K562 (cell line): ENCODE data around the gene HNRNPLL. TPM values are rescaled to one million over a fixed set of nuclear protein-coding genes. Genes with fewer than 3 reads are reported as not detected.

ENCODE experiments used
- ATAC-seq: fragments of 200-7000 bp; cut with Tn5 transposase; 3 replicates; pipeline ENCODE4 v1.9.1; 2020; ENCODE audit warnings: moderate library complexity
- BruUV-seq: library from RNA; stranded (reverse); fragments of 400-500 nt; replicated peaks from 2 replicates; lab custom pipeline; 2021; lab: Mats Ljungman, UMichigan
- CTCF ChIA-PET: fragments of 300-600 bp; formaldehyde crosslinking; extraction: SDS; loops from one replicate; lab custom pipeline; 2021; ENCODE audit warnings: low intra/inter-chr PET ratio; lab: Yijun Ruan, JAX
- POLR2A ChIA-PET: fragments of 300-600, 350-650 bp; sonication (Branson Sonifier 250); formaldehyde crosslinking; extraction: SDS; loops from one replicate; lab custom pipeline; 2021; ENCODE audit warnings: antibody characterized with exemption, inconsistent platforms; lab: Yijun Ruan, JAX
- DNase-seq, 4 experiments: peaks; one replicate each; pipeline versions ENCODE4 v3.0.0 to v3.0.0-alpha.2; 2011 to 2018; ENCODE audit warnings: low spot score in 3 of 4, mixed read lengths in 3 of 4; ENCODE audit errors: extremely low read depth in 1 of 4
- FAIRE-seq: peaks from 2 replicates; lab custom pipeline; 2011; peaks lifted over from hg19 to GRCh38; lab: Jason Lieb, UNC
- H2AFZ ChIP-seq: 2 replicates; pipeline ENCODE4 v1.6.0; 2011; ENCODE audit warnings: low read depth, low read length, control low read depth, inconsistent platforms
- H3K27ac ChIP-seq: fragments of 200-600 bp; 3 replicates; pipeline ENCODE4 v1.8.0; 2011; ENCODE audit warnings: low read depth, mild to moderate bottlenecking, control low read depth, inconsistent platforms, low read length, moderate library complexity, mixed read lengths; ENCODE audit errors: extremely low read depth
- H3K27me3 ChIP-seq, 2 experiments: fragments of 300-600 bp in 1 of 2; 2 replicates in 1 of 2; 3 replicates in 1 of 2; pipeline versions ENCODE4 v1.6.0 to v1.8.0; 2011; ENCODE audit warnings: inconsistent platforms in 2 of 2, low read length in 2 of 2, mild to moderate bottlenecking in 1 of 2, mixed read lengths in 1 of 2, moderate library complexity in 1 of 2; ENCODE audit not compliant: control insufficient read depth in 2 of 2, insufficient read depth in 2 of 2
- H3K36me3 ChIP-seq: fragments of 300-600 bp; 3 replicates; pipeline ENCODE4 v1.8.0; 2011; ENCODE audit warnings: mild to moderate bottlenecking, low read length, inconsistent platforms; ENCODE audit not compliant: control insufficient read depth, insufficient read depth
- H3K4me1 ChIP-seq, 2 experiments: fragments of 200-600 bp in 1 of 2; replicated peaks in 1 of 2; 2 replicates in 1 of 2; 3 replicates in 1 of 2; pipeline versions ENCODE4 v1.5.1 to v1.8.0; 2011; ENCODE audit warnings: inconsistent platforms in 2 of 2, low read length in 2 of 2, mild to moderate bottlenecking in 1 of 2, mixed read lengths in 1 of 2, moderate library complexity in 1 of 2; ENCODE audit not compliant: control insufficient read depth in 2 of 2, insufficient read depth in 2 of 2
- H3K4me2 ChIP-seq: 2 replicates; pipeline ENCODE4 v1.6.1; 2011; ENCODE audit warnings: low read length, control low read depth, inconsistent platforms, mixed read lengths; ENCODE audit not compliant: insufficient read depth
- H3K4me3 ChIP-seq: fragments of 200-600 bp; sonication (generic), shearing (Covaris generic); 2 replicates; pipeline ENCODE4 v1.5.1; 2016; ENCODE audit warnings: control low read depth, inconsistent platforms
- H3K79me2 ChIP-seq: fragments of 200-600 bp; 3 replicates; pipeline ENCODE4 v1.8.0; 2011; ENCODE audit warnings: low read length, inconsistent platforms; ENCODE audit not compliant: control insufficient read depth, insufficient read depth
- H3K9ac ChIP-seq, 2 experiments: 2 replicates each; pipeline versions ENCODE4 v1.6.0 to v1.6.1; 2011; ENCODE audit warnings: low read depth in 2 of 2, low read length in 2 of 2, control low read depth in 1 of 2, inconsistent platforms in 1 of 2, mild to moderate bottlenecking in 1 of 2, mixed read lengths in 1 of 2; ENCODE audit not compliant: insufficient read depth in 1 of 2
- H3K9me1 ChIP-seq: one replicate; pipeline ENCODE4 v1.6.0; 2011; ENCODE audit warnings: inconsistent platforms, mild to moderate bottlenecking, low read length, moderate library complexity; ENCODE audit not compliant: control insufficient read depth, insufficient read depth
- H3K9me3 ChIP-seq: replicated peaks from 2 replicates; pipeline ENCODE4 v1.5.1; 2011; ENCODE audit warnings: low read depth, low read length, inconsistent platforms; ENCODE audit not compliant: control insufficient read depth, insufficient read depth
- H4K20me1 ChIP-seq: replicated peaks from 2 replicates; pipeline ENCODE4 v1.6.1; 2011; ENCODE audit warnings: low read length, inconsistent platforms, mixed read lengths; ENCODE audit not compliant: control insufficient read depth, insufficient read depth
- ATF3 ChIP-seq, 2 experiments: fragments of 450-650 bp in 1 of 2; sonication (generic) in 1 of 2; formaldehyde crosslinking in 1 of 2; IDR thresholded peaks in 1 of 2; conservative IDR thresholded peaks in 1 of 2; 2 replicates each; pipeline versions ENCODE4 v1.6.1 to v1.8.1; 2016 to 2023; ENCODE audit warnings: mild to moderate bottlenecking in 2 of 2, moderate library complexity in 2 of 2, inconsistent platforms in 1 of 2, missing genetic modification reagents in 1 of 2
- CHD1 ChIP-seq: fragments of 200-600 bp; sonication (generic); IDR thresholded peaks from one replicate; pipeline ENCODE4 v1.6.1; 2012; ENCODE audit warnings: mild to moderate bottlenecking, moderate library complexity, low read length, inconsistent platforms
- FOSL1 ChIP-seq: fragments of 200-800 bp; sonication (Bioruptor generic); conservative IDR thresholded peaks from 2 replicates; pipeline ENCODE4 v1.6.1; 2016; ENCODE audit warnings: missing genetic modification characterization, missing compliant biosample characterization
- HSF4 ChIP-seq: fragments of 250-450 bp; sonication (Bioruptor Pico); IDR thresholded peaks from 2 replicates; pipeline ENCODE4 v2.1.2; 2022; ENCODE audit warnings: mild to moderate bottlenecking, moderate library complexity, borderline replicate concordance
- KLF6 ChIP-seq: fragments of 250-450 bp; sonication (Bioruptor Pico); IDR thresholded peaks from 2 replicates; pipeline ENCODE4 v1.4.0; 2020; ENCODE audit warnings: mild to moderate bottlenecking, moderate library complexity, borderline replicate concordance
- MYNN ChIP-seq, 2 experiments: sonication (generic); formaldehyde crosslinking in 1 of 2; IDR thresholded peaks; 2 replicates each; pipeline versions ENCODE4 v1.5.0 to v1.6.1; 2016 to 2020; ENCODE audit warnings: antibody characterized with exemption in 1 of 2, missing genetic modification reagents in 1 of 2
- NONO ChIP-seq, 2 experiments: fragments of 200-400 bp in 1 of 2; fragments of 450-650 bp in 1 of 2; formaldehyde crosslinking in 1 of 2; IDR thresholded peaks; 2 replicates each; pipeline ENCODE4 v1.6.1; 2017; ENCODE audit warnings: low read depth in 2 of 2, mild to moderate bottlenecking in 2 of 2, moderate library complexity in 2 of 2, low read length in 1 of 2
- NRF1 ChIP-seq, 2 experiments: fragments of 450-650 bp; IDR thresholded peaks in 1 of 2; conservative IDR thresholded peaks in 1 of 2; 2 replicates each; pipeline ENCODE4 v1.6.1; 2014; ENCODE audit warnings: mild to moderate bottlenecking in 2 of 2
- RBM34 ChIP-seq: fragments of 200-400 bp; formaldehyde crosslinking; IDR thresholded peaks from 2 replicates; pipeline ENCODE4 v1.6.1; 2018; ENCODE audit warnings: low read length, borderline replicate concordance; ENCODE audit not compliant: insufficient read depth
- TCF15 ChIP-seq: fragments of 250-450 bp; sonication (Bioruptor Pico); IDR thresholded peaks from 2 replicates; pipeline ENCODE4 v1.8.0; 2022; ENCODE audit warnings: moderate library complexity, mild to moderate bottlenecking, inconsistent platforms
- ZNF655 ChIP-seq: fragments of 250-450 bp; sonication (Bioruptor Pico); IDR thresholded peaks from 2 replicates; pipeline ENCODE4 v1.5.0; 2021
- WGBS: fragments of 100-300 bp; shearing (Covaris generic); methylation state at CpG from one replicate; pipeline ENCODE4 v1.1.6; 2016; ENCODE audit warnings: low coverage, mixed read lengths; ENCODE audit not compliant: insufficient coverage; ENCODE audit errors: missing lambda C conversion rate; 5-methylcytosine and 5-hydroxymethylcytosine counted together
- in situ Hi-C: fragments of 300-500 bp; cut with MboI; formaldehyde crosslinking; loops from 4 replicates; pipeline ENCODE4 v1.15.0; 2018; ENCODE audit warnings: inconsistent platforms, mixed read lengths
- intact Hi-C: fragments of 100-400 bp; cut with micrococcal nuclease; formaldehyde crosslinking; loops from 2 replicates; pipeline ENCODE4 v1.14.2; 2022
- polyA plus RNA-seq, 8 experiments: library from polyadenylated mRNA; depleted of rRNA in 4 of 8; stranded (reverse) in 5 of 8; unstranded in 3 of 8; fragments of >200 nt; fragmentation: Nextera tagmentation in 2 of 8; fragmentation: Illumina TruSeq in 1 of 8; extraction: Ambion mirVana in 2 of 8; extraction: Trizol in 1 of 8; gene quantifications; 2 replicates each; pipeline versions ENCODE4 v1.2.1 to v1.2.3, GENCODE V29; 2011 to 2014; ENCODE audit warnings: inconsistent platforms in 1 of 8, missing spikeins in 1 of 8
- total RNA-seq, 7 experiments: library from RNA; depleted of rRNA in 6 of 7; stranded (reverse); fragments of >200 nt in 6 of 7; fragmentation: Illumina TruSeq in 2 of 7; extraction: Trizol in 2 of 7; gene quantifications; 2 replicates each; pipeline versions ENCODE4 v1.2.1 to v1.2.3, GENCODE V29; 2011 to 2021; ENCODE audit warnings: low replicate concordance in 1 of 7
- TF ChIP-seq, protein P1 (sequence below), 2 experiments: IDR thresholded peaks; 2 replicates each; pipeline ENCODE4 v1.6.1; 2012; ENCODE audit warnings: improper control_type of control experiment in 2 of 2, low read depth in 2 of 2, low read length in 2 of 2, borderline replicate concordance in 1 of 2

HNRNPLL gene
- total and polyA plus RNA-seq, 9 of the 15 experiments (the other 6 are each of a cell fraction or from before 2014, with no cell fraction given), result 19.8 to 135 (median 57.8) TPM

GRCh38 chr2:38528534-38528933 is 74.2 kb downstream of the HNRNPLL start (continued):
- TF ChIP-seq CHD1 (no peak), ZNF655 (CRISPR knock-in tag) (no peak), ATF3 (IDR thresholded peaks at IDR 0.05) (no peak), ATF3 (CRISPR knock-in tag; conservative IDR thresholded peaks at IDR 0.05) (no peak)

DNA sequence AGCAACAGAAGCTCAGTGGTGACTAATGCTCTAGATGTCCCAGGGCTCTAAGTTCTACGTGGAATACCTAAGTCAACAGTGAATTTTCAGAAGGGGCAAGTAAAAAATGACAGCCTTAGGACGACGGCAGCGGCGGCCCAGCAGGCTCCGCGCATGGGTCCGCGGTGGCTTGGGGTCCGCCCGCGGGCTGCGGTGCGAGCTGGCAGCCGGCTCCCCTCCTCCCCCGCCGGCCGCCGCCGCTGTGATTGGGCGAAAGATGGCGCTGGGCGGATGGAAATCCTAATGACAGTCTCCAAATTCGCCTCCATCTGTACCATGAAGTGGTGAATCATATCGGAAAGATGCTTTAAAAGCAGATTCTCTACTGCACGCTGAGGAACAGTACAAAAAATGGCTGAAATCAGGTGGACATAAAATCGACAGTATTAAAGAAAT is 74.7 kb downstream of the HNRNPLL start:
- Histone ChIP-seq H3K9me1 (no peaks in the 10 kb centered on the region), H3K36me3 (no peaks in the 10 kb centered on the region), H3K4me3 (peak overlapping the region; percentile 22; the same call in 1 of the 2 replicates), H3K27me3 (peaks cover 0 to 6% of the 10 kb centered on the region in 2 experiments; a peak in 1 of 5 replicates), H3K4me1 (peaks cover 0 to 5% of the 10 kb centered on the region in 2 experiments; a peak in 3 of 5 replicates), H3K9me3 (no peaks in the 10 kb centered on the region), H4K20me1 (no peaks in the 10 kb centered on the region), H3K4me2 (peak overlapping the region; percentile 45), H3K9ac (peak overlapping the region in 1 of 2 experiments; percentile 71; a peak in 1 of 4 replicates), H3K79me2 (no peaks in the 10 kb centered on the region), H2AFZ (peak overlapping the region; percentile 64), H3K27ac (no peak overlapping the region)
- CTCF ChIA-PET, result no interaction called here
- DNase-seq (peak in 3 of 4 experiments; percentile 26 to 46 (median 43)), FAIRE-seq (peak; percentile 48), ATAC-seq (peak; percentile 70)
- no TSS peak for BruUV-seq
- 13% methylated on average over 27 of the region's 27 CpGs for WGBS
- intact Hi-C loops (no loop called here), in situ Hi-C loops (no loop called here)
- POLR2A ChIA-PET, result interaction anchor here (0.6 to 1.2 kb wide), 3 partner anchors 10 to 249 kb away, joined by 3 to 4 read pairs (median 3); no protein-coding TSS in a partner anchor
- no peak for TF ChIP-seq KLF6 (CRISPR knock-in tag)
- no peak for TF ChIP-seq MYNN (IDR thresholded peaks at IDR 0.05)
- TF ChIP-seq MYNN (CRISPR knock-in tag; IDR thresholded peaks at IDR 0.05), result no peak
- TF ChIP-seq NRF1 (conservative IDR thresholded peaks at IDR 0.05 in 1 of 2, IDR thresholded peaks at IDR 0.05 in 1 of 2), result peak in 1 of 2 experiments; percentile 50; a peak in 2 of 4 replicates
- TF ChIP-seq, protein P1, sequence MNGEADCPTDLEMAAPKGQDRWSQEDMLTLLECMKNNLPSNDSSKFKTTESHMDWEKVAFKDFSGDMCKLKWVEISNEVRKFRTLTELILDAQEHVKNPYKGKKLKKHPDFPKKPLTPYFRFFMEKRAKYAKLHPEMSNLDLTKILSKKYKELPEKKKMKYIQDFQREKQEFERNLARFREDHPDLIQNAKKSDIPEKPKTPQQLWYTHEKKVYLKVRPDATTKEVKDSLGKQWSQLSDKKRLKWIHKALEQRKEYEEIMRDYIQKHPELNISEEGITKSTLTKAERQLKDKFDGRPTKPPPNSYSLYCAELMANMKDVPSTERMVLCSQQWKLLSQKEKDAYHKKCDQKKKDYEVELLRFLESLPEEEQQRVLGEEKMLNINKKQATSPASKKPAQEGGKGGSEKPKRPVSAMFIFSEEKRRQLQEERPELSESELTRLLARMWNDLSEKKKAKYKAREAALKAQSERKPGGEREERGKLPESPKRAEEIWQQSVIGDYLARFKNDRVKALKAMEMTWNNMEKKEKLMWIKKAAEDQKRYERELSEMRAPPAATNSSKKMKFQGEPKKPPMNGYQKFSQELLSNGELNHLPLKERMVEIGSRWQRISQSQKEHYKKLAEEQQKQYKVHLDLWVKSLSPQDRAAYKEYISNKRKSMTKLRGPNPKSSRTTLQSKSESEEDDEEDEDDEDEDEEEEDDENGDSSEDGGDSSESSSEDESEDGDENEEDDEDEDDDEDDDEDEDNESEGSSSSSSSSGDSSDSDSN (IDR thresholded peaks at IDR 0.05; ENCODE audit: borderline replicate concordance in 1 of 2, low read depth in 2 of 2, low read length in 2 of 2), result peak in 1 of 2 experiments; percentile 64; a peak in 1 of 4 replicates
- no peak for TF ChIP-seq TCF15 (CRISPR knock-in tag)
- no peak for TF ChIP-seq HSF4 (CRISPR knock-in tag)
- TF ChIP-seq FOSL1 (tag), result peak; percentile 29; the same call in 1 of the 2 replicates
- TF ChIP-seq NONO (IDR thresholded peaks at IDR 0.05; ENCODE audit: low read depth in 2 of 2, low read length in 1 of 2), result no peak
- no peak for TF ChIP-seq RBM34
